Pancreas (tissue), 10 donors: ENCODE data around the gene SVOP. TPM values are rescaled to one million over a fixed set of nuclear protein-coding genes. Genes with fewer than 3 reads are reported as not detected.

Experiments used
- ATAC-seq, 4 donors: fragments of 200-7000 bp; cut with Tn5 transposase; one replicate each; pipeline versions ENCODE4 v1.8.0 to v1.9.1; 2020; ENCODE audit warnings: mild to moderate bottlenecking in 4 of 4, moderate library complexity in 4 of 4
- DNase-seq, 6 donors: peaks; one replicate each; pipeline ENCODE4 v3.0.0-alpha.2; 2020
- FAIRE-seq: peaks from 2 replicates; lab custom pipeline; 2012; peaks lifted over from hg19 to GRCh38; lab: Jason Lieb, UNC
- H3K27ac ChIP-seq, 4 donors: fragments of 200-600 bp; sonication (generic); 1 replicate in 3 of 4; 2 replicates in 1 of 4; pipeline versions ENCODE4 v1.5.0 to v1.8.0; 2020
- H3K27me3 ChIP-seq, 4 donors: fragments of 200-600 bp; one replicate each; pipeline ENCODE4 v1.8.0; 2021
- H3K36me3 ChIP-seq, 3 donors: fragments of 200-600 bp; sonication (generic) in 1 of 3; one replicate each; pipeline versions ENCODE4 v1.5.0 to v1.8.0; 2020 to 2021
- H3K4me1 ChIP-seq, 3 donors: fragments of 200-600 bp; one replicate each; pipeline ENCODE4 v1.8.0; 2021
- H3K4me3 ChIP-seq, 4 donors: fragments of 200-600 bp; sonication (generic) in 2 of 4; one replicate each; pipeline versions ENCODE4 v1.5.0 to v1.8.0; 2020 to 2021
- H3K9me3 ChIP-seq, 4 donors: fragments of 200-600 bp; one replicate each; pipeline ENCODE4 v1.8.0; 2021
- WGBS, 2 donors: extraction: QIAGEN DNeasy Blood & Tissue Kit; methylation state at CpG; one replicate each; pipeline ENCODE4 v1.1.7; 2013; 5-methylcytosine and 5-hydroxymethylcytosine counted together
- intact Hi-C, 3 donors: fragments of 100-400 bp; cut with DNase I; formaldehyde crosslinking; loops; one replicate each; pipeline versions ENCODE4 v1.11.1 to v1.14.2; 2022
- polyA plus RNA-seq, 2 donors: library from polyadenylated mRNA; stranded (reverse); fragments of 200-250 nt; gene quantifications; one replicate each; pipeline ENCODE4 v1.2.3, GENCODE V29; 2013
- total RNA-seq, 6 donors: library from RNA; stranded (reverse); fragmentation: NEBNext Ultra II Directional in 4 of 6; extraction: Animal tissue kit (Norgen Biotek cat#: 25700) in 4 of 6; gene quantifications; one replicate each; pipeline versions ENCODE4 v1.2.1 to v1.2.4, GENCODE V29; 2021 to 2023
- TF ChIP-seq, protein P1 (sequence below), 4 donors: fragments of 200-600 bp; sonication (generic) in 3 of 4; IDR thresholded peaks; one replicate each; pipeline versions ENCODE4 v1.5.0 to v1.8.0; 2021; ENCODE audit warnings: antibody characterized with exemption in 4 of 4
- donor health status: healthy with polysubstance abuse.
- donor health status: DM: no; HTN: no; CAD: no; lungs with moderate emphysema.
- donor health status: DM: no; HTN: no; CAD: no.
- donor health status: control.
- donor health status: control.
- donor health status: Bipolar disorder and iron deficiency.
- donor health status: DM: yes; HTN: yes; CAD: no.
- donor health status: DM: no; HTN: no; CAD: no.
- donor health status: DM: no; HTN: no; CAD: no.
- donor health status: DM: yes; HTN: yes; CAD: no.

The SVOP gene
- total and polyA plus RNA-seq, 8 donors, result 0.13 to 4.3 (median 0.88) TPM

DNA sequence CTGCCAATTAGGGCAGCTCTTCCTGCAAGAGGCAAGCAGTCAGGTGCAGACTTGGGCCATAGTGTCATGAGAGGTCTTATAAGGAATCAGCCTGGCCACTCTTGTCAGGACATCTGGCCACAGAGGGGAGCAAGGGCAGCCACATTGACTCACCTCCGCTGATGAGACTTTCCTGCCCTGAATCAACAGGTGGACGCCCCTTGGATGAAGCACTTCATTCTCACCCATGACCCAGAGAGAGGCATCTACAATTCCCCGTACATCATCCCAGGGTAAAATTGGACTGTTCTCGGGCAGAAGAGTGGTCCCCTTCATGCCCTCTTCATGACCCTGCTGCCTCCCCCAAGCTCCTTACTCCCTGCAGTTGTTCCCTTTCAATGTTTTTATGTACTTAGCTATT is 124.1 kb downstream of the SVOP start:
- ATAC-seq, result no peak

DNA sequence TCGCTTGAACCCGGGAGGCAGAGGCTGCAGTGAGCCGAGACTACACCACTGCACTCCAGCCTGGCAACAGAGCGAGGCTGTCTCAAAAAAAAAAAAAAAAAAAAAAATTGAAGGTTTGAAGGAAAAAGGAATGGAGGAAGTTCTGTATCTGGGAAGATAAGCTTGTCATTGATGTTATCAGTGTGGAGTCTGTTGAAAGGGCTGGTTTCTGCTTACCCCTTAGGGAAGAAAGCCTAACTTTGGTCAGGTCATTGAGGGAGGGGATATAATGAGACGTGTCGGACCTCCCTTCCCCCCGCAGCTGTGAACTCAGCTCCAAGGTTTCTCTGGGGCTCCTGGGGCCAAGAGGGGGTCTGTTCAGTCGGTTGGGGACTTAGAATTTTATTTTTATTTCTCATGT is 124.5 kb downstream of the SVOP start:
- H3K27me3 ChIP-seq, result no peaks in the 10 kb centered on the region
- no peak for ATAC-seq
- 53% methylated on average over 8 of the region's 8 CpGs for WGBS, 2 donors
- intact Hi-C loops, result no loop called here
- no peaks in the 10 kb centered on the region for H3K4me1 ChIP-seq
- no peaks in the 10 kb centered on the region for H3K9me3 ChIP-seq
- no peak for DNase-seq
- H3K36me3 ChIP-seq, result no peaks in the 10 kb centered on the region
- TF ChIP-seq, protein P1, sequence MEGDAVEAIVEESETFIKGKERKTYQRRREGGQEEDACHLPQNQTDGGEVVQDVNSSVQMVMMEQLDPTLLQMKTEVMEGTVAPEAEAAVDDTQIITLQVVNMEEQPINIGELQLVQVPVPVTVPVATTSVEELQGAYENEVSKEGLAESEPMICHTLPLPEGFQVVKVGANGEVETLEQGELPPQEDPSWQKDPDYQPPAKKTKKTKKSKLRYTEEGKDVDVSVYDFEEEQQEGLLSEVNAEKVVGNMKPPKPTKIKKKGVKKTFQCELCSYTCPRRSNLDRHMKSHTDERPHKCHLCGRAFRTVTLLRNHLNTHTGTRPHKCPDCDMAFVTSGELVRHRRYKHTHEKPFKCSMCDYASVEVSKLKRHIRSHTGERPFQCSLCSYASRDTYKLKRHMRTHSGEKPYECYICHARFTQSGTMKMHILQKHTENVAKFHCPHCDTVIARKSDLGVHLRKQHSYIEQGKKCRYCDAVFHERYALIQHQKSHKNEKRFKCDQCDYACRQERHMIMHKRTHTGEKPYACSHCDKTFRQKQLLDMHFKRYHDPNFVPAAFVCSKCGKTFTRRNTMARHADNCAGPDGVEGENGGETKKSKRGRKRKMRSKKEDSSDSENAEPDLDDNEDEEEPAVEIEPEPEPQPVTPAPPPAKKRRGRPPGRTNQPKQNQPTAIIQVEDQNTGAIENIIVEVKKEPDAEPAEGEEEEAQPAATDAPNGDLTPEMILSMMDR (IDR thresholded peaks at IDR 0.05), result no peak
- H3K27ac ChIP-seq, result no peak overlapping the region
- FAIRE-seq, result no peak
- H3K4me3 ChIP-seq, result no peak overlapping the region

More for the DNA sequence above, 124.1 kb downstream of the SVOP start:
- TF ChIP-seq, protein P1 (IDR thresholded peaks at IDR 0.05), result no peak
- H3K9me3 ChIP-seq, result no peaks in the 10 kb centered on the region
- no peak overlapping the region for H3K27ac ChIP-seq
- no peaks in the 10 kb centered on the region for H3K4me1 ChIP-seq
- DNase-seq, result no peak
- 57 to 71% methylated on average over 4 of the region's 4 CpGs for WGBS, 2 donors
- no peaks in the 10 kb centered on the region for H3K27me3 ChIP-seq
- FAIRE-seq, result no peak
- intact Hi-C loops, result no loop called here
- no peak overlapping the region for H3K4me3 ChIP-seq
- no peaks in the 10 kb centered on the region for H3K36me3 ChIP-seq

DNA sequence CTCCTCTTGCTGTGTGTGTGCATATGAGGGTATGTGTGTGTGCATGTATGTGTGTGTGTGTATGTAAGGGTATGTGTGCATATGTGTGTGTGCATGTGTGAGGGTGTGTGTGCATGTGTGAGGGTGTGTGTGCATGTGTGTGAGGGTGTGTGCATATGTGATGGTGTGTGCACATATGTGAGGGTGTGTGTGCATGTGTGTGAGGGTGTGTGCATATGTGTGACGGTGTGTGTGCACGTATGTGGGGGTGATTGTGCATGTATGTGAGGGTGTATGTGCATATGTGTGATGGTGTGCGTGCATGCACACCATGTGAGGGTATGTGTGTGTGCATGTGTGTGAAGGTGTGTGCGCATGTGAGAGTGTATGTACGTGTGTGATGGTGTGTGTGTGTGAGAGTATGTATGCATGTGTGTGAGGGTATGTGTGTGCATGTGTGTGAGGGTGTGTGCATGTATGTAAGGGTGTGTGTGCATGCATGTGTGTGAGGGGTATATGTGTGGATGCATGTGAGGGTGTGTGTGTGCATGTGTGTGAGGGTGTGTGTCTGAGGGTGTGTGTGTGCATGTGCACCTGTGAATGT is 125.6 kb downstream of the SVOP start:
- Histone ChIP-seq H3K9me3 (no peaks in the 10 kb centered on the region), H3K36me3 (no peaks in the 10 kb centered on the region), H3K4me3 (no peak overlapping the region), H3K27ac (no peak overlapping the region), H3K27me3 (no peaks in the 10 kb centered on the region), H3K4me1 (no peaks in the 10 kb centered on the region)
- intact Hi-C loops, result no loop called here
- ATAC-seq (no peak), FAIRE-seq (no peak), DNase-seq (no peak)
- TF ChIP-seq, protein P1 (IDR thresholded peaks at IDR 0.05), result no peak
- WGBS, 2 donors, result 76 to 80% methylated on average over 5 of the region's 5 CpGs

DNA sequence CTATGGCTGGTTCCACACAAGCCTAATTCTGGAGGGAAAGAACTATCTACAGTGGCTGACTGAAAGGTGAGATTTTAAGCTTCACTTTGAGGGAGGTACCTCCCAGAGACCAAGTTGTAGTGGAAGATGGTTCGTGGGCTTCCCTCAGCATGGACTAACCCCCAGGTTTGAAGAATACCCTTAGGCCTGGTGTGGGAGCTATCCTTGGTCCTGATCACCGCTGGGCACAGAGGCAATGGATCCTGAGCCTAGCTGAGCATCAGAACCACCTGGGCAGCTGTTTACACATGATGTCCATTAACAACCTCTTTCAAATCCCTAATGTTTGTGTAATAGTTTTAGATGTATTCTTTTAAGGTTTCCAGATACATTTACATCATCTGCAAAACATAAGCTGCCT is 130.7 kb downstream of the SVOP start:
- ATAC-seq, result no peak
- no peak for FAIRE-seq
- intact Hi-C loops, result no loop called here
- no peak for DNase-seq
- 69 to 79% methylated on average over 2 of the region's 2 CpGs for WGBS, 2 donors
- Histone ChIP-seq H3K9me3 (no peaks in the 10 kb centered on the region), H3K4me1 (no peaks in the 10 kb centered on the region), H3K4me3 (no peak overlapping the region), H3K27me3 (no peaks in the 10 kb centered on the region), H3K36me3 (no peaks in the 10 kb centered on the region), H3K27ac (no peak overlapping the region)
- TF ChIP-seq, protein P1 (IDR thresholded peaks at IDR 0.05), result no peak

DNA sequence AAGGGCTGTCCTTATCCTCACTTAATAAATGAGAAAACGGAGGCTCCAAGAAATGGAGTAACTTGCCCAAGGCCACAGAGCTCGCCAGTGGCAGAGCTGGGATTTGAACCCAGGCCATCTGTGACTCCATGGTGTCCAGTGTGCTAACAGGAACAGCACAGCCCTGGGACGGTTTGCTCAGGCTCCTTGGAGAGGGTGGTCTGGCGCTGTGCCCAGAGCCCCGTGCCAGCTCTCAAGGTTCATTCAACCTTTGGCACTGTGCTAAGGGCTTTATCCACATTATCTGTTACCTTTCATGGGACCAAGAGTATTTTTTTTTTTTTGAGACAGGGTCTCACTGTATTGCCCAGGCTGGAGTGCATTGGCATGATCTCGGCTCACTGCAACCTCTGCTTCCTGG is 132.8 kb downstream of the SVOP start:
- ATAC-seq, result peak in 2 of 4 donors; percentile 34 to 57

More for the DNA sequence above, 132.8 kb downstream of the SVOP start:
- H3K4me3 ChIP-seq, result no peak overlapping the region
- H3K27me3 ChIP-seq, result no peaks in the 10 kb centered on the region
- intact Hi-C loops, result loop anchor here in 1 of 3 donors (10.0 kb wide), 1 partner anchor 207 kb away; the partner anchor contains the start of genes ALKBH2 and UNG
- H3K36me3 ChIP-seq, result no peaks in the 10 kb centered on the region
- TF ChIP-seq, protein P1 (IDR thresholded peaks at IDR 0.05), result no peak
- 23 to 30% methylated on average over 6 of the region's 6 CpGs for WGBS, 2 donors
- no peaks in the 10 kb centered on the region for H3K4me1 ChIP-seq
- no peaks in the 10 kb centered on the region for H3K9me3 ChIP-seq
- no peak overlapping the region for H3K27ac ChIP-seq
- FAIRE-seq (no peak), DNase-seq (peak in 2 of 6 donors; percentile 38 to 51)
